Kidney (tissue), 14 donors: ENCODE data around the gene OTUB2. TPM values are rescaled to one million over a fixed set of nuclear protein-coding genes. Genes with fewer than 3 reads are reported as not detected.

Source experiments
- DNase-seq, 5 donors: peaks; one replicate each; pipeline ENCODE4 v3.0.0-alpha.2; 2013 to 2020
- FAIRE-seq: peaks from 2 replicates; lab custom pipeline; 2012; peaks lifted over from hg19 to GRCh38; lab: Jason Lieb, UNC
- H3K27ac ChIP-seq, 2 donors: one replicate each; pipeline ENCODE4 v1.7.0; 2013; ENCODE audit warnings: low read depth in 2 of 2, low read length in 2 of 2, inconsistent platforms in 1 of 2
- H3K27me3 ChIP-seq: one replicate; pipeline ENCODE4 v1.7.1; 2013; ENCODE audit warnings: low read length, inconsistent platforms; ENCODE audit not compliant: control insufficient read depth, insufficient read depth
- H3K36me3 ChIP-seq, 3 donors: one replicate each; pipeline versions ENCODE4 v1.7.0 to v1.7.1; 2013; ENCODE audit warnings: low read length in 3 of 3, control low read depth in 1 of 3, inconsistent platforms in 1 of 3; ENCODE audit not compliant: insufficient read depth in 3 of 3, control insufficient read depth in 2 of 3
- H3K4me1 ChIP-seq, 3 donors: one replicate each; pipeline versions ENCODE4 v1.7.0 to v1.7.1; 2013; ENCODE audit warnings: low read length in 3 of 3, inconsistent platforms in 1 of 3, low read depth in 1 of 3; ENCODE audit not compliant: control insufficient read depth in 2 of 3, insufficient read depth in 2 of 3
- H3K4me3 ChIP-seq, 3 donors: one replicate each; pipeline versions ENCODE4 v1.7.0 to v1.8.1; 2013; ENCODE audit warnings: low read length in 3 of 3, control low read depth in 1 of 3, inconsistent platforms in 1 of 3
- H3K9ac ChIP-seq, 3 donors: one replicate each; pipeline versions ENCODE4 v1.7.0 to v1.7.1; 2013; ENCODE audit warnings: low read length in 3 of 3, control low read depth in 1 of 3, inconsistent platforms in 1 of 3
- H3K9me3 ChIP-seq, 3 donors: one replicate each; pipeline versions ENCODE4 v1.7.0 to v1.7.1; 2013; ENCODE audit warnings: low read length in 3 of 3, control low read depth in 1 of 3, inconsistent platforms in 1 of 3; ENCODE audit not compliant: control insufficient read depth in 2 of 3, insufficient read depth in 1 of 3
- CTCF ChIP-seq: IDR thresholded peaks from 3 replicates; pipeline ENCODE4 v1.5.1; 2012; ENCODE audit warnings: mild to moderate bottlenecking, moderate library complexity, borderline replicate concordance; ENCODE audit not compliant: insufficient read depth; ENCODE audit errors: extremely low read depth
- intact Hi-C: fragments of 100-400 bp; cut with DNase I; formaldehyde crosslinking; loops from one replicate; pipeline ENCODE4 v1.11.1; 2022
- polyA plus RNA-seq: library from polyadenylated mRNA; stranded (reverse); fragments of 350-450 nt; fragmentation: Illumina TruSeq; extraction: RNeasy Lipid Tissue Mini Kit (QIAGEN cat#74804); gene quantifications from one replicate; pipeline ENCODE4 v1.2.3, GENCODE V29; 2014; ENCODE audit warnings: low read depth, low replicate concordance; ENCODE audit not compliant: insufficient read depth
- total RNA-seq: library from RNA; stranded (reverse); fragmentation: NEBNext Ultra II Directional; extraction: Animal tissue kit (Norgen Biotek cat#: 25700); gene quantifications from one replicate; pipeline ENCODE4 v1.2.1, GENCODE V29; 2021
- donor health status: control.
- donor health status: control.
- donor health status: control.
- donor health status: control.
- donor health status: control.
- donor health status: DM: yes; HTN: yes; CAD: no.
- donor health status: Normal renal cell carcinoma (clear cell type).

Gene OTUB2
- total and polyA plus RNA-seq, 2 donors from 2014 or later: 1.1 to 1.6 TPM

GRCh38 chr14:94052199-94052598 lies 26.1 kb downstream of the OTUB2 start:
- no peaks in the 10 kb centered on the region for H3K27me3 ChIP-seq
- H3K4me1 ChIP-seq: peaks cover 0 to 10% (median 7%) of the 10 kb centered on the region in 3 donors
- FAIRE-seq: no peak
- intact Hi-C loops: no loop called here
- no peaks in the 10 kb centered on the region for H3K9me3 ChIP-seq
- peaks cover 5 to 82% (median 71%) of the 10 kb centered on the region in 3 donors for H3K36me3 ChIP-seq
- no peak overlapping the region for H3K4me3 ChIP-seq
- no peak overlapping the region for H3K27ac ChIP-seq
- TF ChIP-seq CTCF: no peak
- no peak overlapping the region for H3K9ac ChIP-seq
- DNase-seq: no peak

GRCh38 chr14:94052662-94053061 lies 26.5 kb downstream of the OTUB2 start:
- Histone ChIP-seq H3K9ac (no peak overlapping the region), H3K4me1 (peaks cover 0 to 10% (median 7%) of the 10 kb centered on the region in 3 donors), H3K36me3 (peaks cover 5 to 87% (median 67%) of the 10 kb centered on the region in 3 donors), H3K4me3 (no peak overlapping the region), H3K9me3 (no peaks in the 10 kb centered on the region), H3K27ac (no peak overlapping the region), H3K27me3 (no peaks in the 10 kb centered on the region)
- intact Hi-C loops: no loop called here
- DNase-seq (no peak), FAIRE-seq (no peak)
- TF ChIP-seq CTCF: no peak

GRCh38 chr14:94054401-94054800 lies 28.3 kb downstream of the OTUB2 start:
- intact Hi-C loops: no loop called here
- FAIRE-seq: no peak
- H3K27ac ChIP-seq: no peak overlapping the region

More at GRCh38 chr14:94054401-94054800, 28.3 kb downstream of the OTUB2 start:
- Histone ChIP-seq H3K4me1 (peaks cover 0 to 20% (median 18%) of the 10 kb centered on the region in 3 donors), H3K9me3 (no peaks in the 10 kb centered on the region), H3K9ac (no peak overlapping the region), H3K27me3 (no peaks in the 10 kb centered on the region), H3K4me3 (no peak overlapping the region), H3K36me3 (peaks cover 7 to 78% (median 54%) of the 10 kb centered on the region in 3 donors)
- TF ChIP-seq CTCF: no peak
- DNase-seq: no peak
